PC-9 (cell line): ENCODE results near the gene LRRTM4. TPM values are rescaled to one million over a fixed set of nuclear protein-coding genes. Genes with fewer than 3 reads are reported as not detected.
A peak's percentile ranks its signal among the peaks of the same experiment; 100 is the strongest.

Source experiments
- BruUV-seq: library from RNA; stranded (reverse); fragments of 400-500 nt; replicated peaks from 2 replicates; lab custom pipeline; 2021; lab: Mats Ljungman, UMichigan
- CTCF ChIA-PET: fragments of 300-600 bp; sonication (Branson Sonifier 250); formaldehyde crosslinking; loops from one replicate; lab custom pipeline; 2022; ENCODE audit warnings: antibody characterized with exemption; lab: Charles Lee
- POLR2A ChIA-PET: fragments of 300-600 bp; sonication (Branson Sonifier 250); formaldehyde crosslinking; loops from one replicate; lab custom pipeline; 2022; ENCODE audit warnings: antibody characterized with exemption; ENCODE audit not compliant: unreplicated experiment; lab: Charles Lee
- DNase-seq, 2 experiments: peaks; one replicate each; pipeline versions ENCODE4 v3.0.0 to v3.0.0-alpha.2; 2015 to 2022; ENCODE audit warnings: mixed read lengths in 1 of 2
- H2AFZ ChIP-seq: fragments of 200-600 bp; sonication (generic); 2 replicates; pipeline ENCODE4 v1.8.1; 2017; ENCODE audit warnings: antibody characterized with exemption
- H3F3A ChIP-seq: fragments of 200-600 bp; sonication (generic); 2 replicates; pipeline ENCODE4 v1.8.1; 2017; ENCODE audit warnings: antibody characterized with exemption, mild to moderate bottlenecking, low read depth; ENCODE audit not compliant: insufficient read depth
- H3K27ac ChIP-seq: fragments of 200-600 bp; sonication (generic); 2 replicates; pipeline ENCODE4 v1.6.1; 2016; ENCODE audit warnings: mixed run types
- H3K27me3 ChIP-seq: fragments of 200-600 bp; sonication (generic); 2 replicates; pipeline ENCODE4 v1.6.1; 2016; ENCODE audit warnings: low read depth, mixed run types; ENCODE audit not compliant: insufficient read depth
- H3K36me3 ChIP-seq: fragments of 200-600 bp; sonication (generic); 2 replicates; pipeline ENCODE4 v1.6.1; 2016; ENCODE audit warnings: low read depth, mixed run types
- H3K4me1 ChIP-seq: fragments of 200-600 bp; sonication (generic); replicated peaks from 2 replicates; pipeline ENCODE4 v1.6.1; 2016; ENCODE audit warnings: mixed run types; ENCODE audit not compliant: insufficient read depth
- H3K4me2 ChIP-seq: fragments of 200-600 bp; sonication (generic); 2 replicates; pipeline ENCODE4 v1.6.1; 2017; ENCODE audit warnings: mixed run types
- H3K4me3 ChIP-seq: fragments of 200-600 bp; sonication (generic); 2 replicates; pipeline ENCODE4 v1.6.1; 2016; ENCODE audit warnings: mixed run types
- H3K79me2 ChIP-seq: fragments of 200-600 bp; sonication (generic); 2 replicates; pipeline ENCODE4 v1.6.1; 2017; ENCODE audit warnings: low read depth, mixed run types
- H3K9me2 ChIP-seq: fragments of 200-600 bp; sonication (generic); 2 replicates; pipeline ENCODE4 v1.8.1; 2017; ENCODE audit warnings: mild to moderate bottlenecking; ENCODE audit not compliant: insufficient read depth
- H3K9me3 ChIP-seq: fragments of 200-600 bp; sonication (generic); 2 replicates; pipeline ENCODE4 v1.8.1; 2016; ENCODE audit warnings: low read depth; ENCODE audit not compliant: insufficient read depth
- H4K20me1 ChIP-seq: fragments of 200-600 bp; sonication (generic); 2 replicates; pipeline ENCODE4 v1.8.1; 2017; ENCODE audit not compliant: insufficient read depth
- EZH2 ChIP-seq: fragments of 200-600 bp; sonication (generic); IDR thresholded peaks from 2 replicates; pipeline ENCODE4 v1.8.0; 2017; ENCODE audit warnings: antibody characterized with exemption, low read depth
- intact Hi-C: fragments of 100-400 bp; cut with micrococcal nuclease; formaldehyde crosslinking; loops from one replicate; pipeline ENCODE4 v1.10.0; 2022; ENCODE audit not compliant: unreplicated experiment
- total RNA-seq: library from RNA; stranded (reverse); gene quantifications from 2 replicates; pipeline ENCODE4 v1.2.3, GENCODE V29; 2021
- TF ChIP-seq, protein P1 (sequence below): fragments of 200-600 bp; sonication (generic); conservative IDR thresholded peaks from 2 replicates; pipeline ENCODE4 v1.6.1; 2017; ENCODE audit warnings: mixed run types, antibody characterized with exemption, mild to moderate bottlenecking, moderate library complexity

The LRRTM4 gene
- total RNA-seq, 1 experiment from 2014 or later = 2.2 TPM

DNA sequence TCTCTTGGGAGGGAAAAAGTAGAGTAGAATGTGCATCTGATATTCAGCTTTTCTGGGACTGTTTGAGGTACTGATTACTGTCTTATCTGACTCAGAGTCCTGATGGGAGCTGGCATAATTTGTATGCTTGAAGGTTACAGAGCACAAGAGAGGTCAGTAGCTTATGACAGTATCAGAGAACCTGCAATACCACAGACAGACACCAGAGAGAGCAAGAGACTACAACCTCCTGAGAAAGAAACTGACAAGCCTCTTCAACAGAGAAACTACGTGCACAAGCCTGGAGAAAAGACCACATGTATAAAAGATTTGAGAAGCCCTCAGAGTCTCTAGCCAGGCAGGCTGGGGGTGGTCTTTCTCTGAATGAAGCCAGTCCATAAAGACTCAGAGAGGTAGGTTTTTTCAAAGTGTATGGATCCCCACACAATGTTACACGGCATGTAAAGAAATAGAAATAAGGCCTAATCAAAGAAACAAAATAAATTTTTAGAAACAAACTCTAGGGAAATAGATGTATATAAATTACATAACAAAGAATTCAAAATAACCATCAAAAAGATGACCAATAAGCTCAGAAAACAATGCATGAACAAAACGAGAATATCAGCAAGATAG, 568.3 kb downstream of the LRRTM4 start:
- POLR2A ChIA-PET = no interaction called here
- Histone ChIP-seq H3K4me1 (no peaks in the 10 kb centered on the region), H3K4me2 (no peak overlapping the region), H3F3A (no peaks in the 10 kb centered on the region), H3K27ac (no peak overlapping the region), H4K20me1 (no peaks in the 10 kb centered on the region), H3K36me3 (no peaks in the 10 kb centered on the region), H3K4me3 (no peak overlapping the region), H3K27me3 (no peaks in the 10 kb centered on the region), H3K9me2 (peaks cover 3% of the 10 kb centered on the region; the same call in 1 of the 2 replicates), H3K9me3 (no peaks in the 10 kb centered on the region), H2AFZ (no peak overlapping the region), H3K79me2 (no peaks in the 10 kb centered on the region)
- CTCF ChIA-PET = interaction anchor here (0.6 kb wide), 1 partner anchor 1023 kb away, joined by 3 read pairs; no protein-coding TSS in a partner anchor
- DNase-seq = peak; percentile 13 to 43
- TF ChIP-seq, protein P1, sequence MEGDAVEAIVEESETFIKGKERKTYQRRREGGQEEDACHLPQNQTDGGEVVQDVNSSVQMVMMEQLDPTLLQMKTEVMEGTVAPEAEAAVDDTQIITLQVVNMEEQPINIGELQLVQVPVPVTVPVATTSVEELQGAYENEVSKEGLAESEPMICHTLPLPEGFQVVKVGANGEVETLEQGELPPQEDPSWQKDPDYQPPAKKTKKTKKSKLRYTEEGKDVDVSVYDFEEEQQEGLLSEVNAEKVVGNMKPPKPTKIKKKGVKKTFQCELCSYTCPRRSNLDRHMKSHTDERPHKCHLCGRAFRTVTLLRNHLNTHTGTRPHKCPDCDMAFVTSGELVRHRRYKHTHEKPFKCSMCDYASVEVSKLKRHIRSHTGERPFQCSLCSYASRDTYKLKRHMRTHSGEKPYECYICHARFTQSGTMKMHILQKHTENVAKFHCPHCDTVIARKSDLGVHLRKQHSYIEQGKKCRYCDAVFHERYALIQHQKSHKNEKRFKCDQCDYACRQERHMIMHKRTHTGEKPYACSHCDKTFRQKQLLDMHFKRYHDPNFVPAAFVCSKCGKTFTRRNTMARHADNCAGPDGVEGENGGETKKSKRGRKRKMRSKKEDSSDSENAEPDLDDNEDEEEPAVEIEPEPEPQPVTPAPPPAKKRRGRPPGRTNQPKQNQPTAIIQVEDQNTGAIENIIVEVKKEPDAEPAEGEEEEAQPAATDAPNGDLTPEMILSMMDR = peak; percentile 91
- TF ChIP-seq EZH2 = no peak
- intact Hi-C loops = no loop called here
- no TSS peak for BruUV-seq

GRCh38 chr2:76946631-76947145, 575.5 kb downstream of the LRRTM4 start:
- Histone ChIP-seq H3K36me3 (no peaks in the 10 kb centered on the region), H3F3A (no peaks in the 10 kb centered on the region), H3K4me2 (no peak overlapping the region), H3K79me2 (no peaks in the 10 kb centered on the region), H3K9me2 (no peaks in the 10 kb centered on the region), H2AFZ (no peak overlapping the region), H3K27ac (no peak overlapping the region), H3K4me3 (no peak overlapping the region), H3K27me3 (no peaks in the 10 kb centered on the region), H4K20me1 (no peaks in the 10 kb centered on the region), H3K9me3 (no peaks in the 10 kb centered on the region), H3K4me1 (no peaks in the 10 kb centered on the region)
- CTCF ChIA-PET = no interaction called here
- TF ChIP-seq, protein P1 = no peak
- TF ChIP-seq EZH2 = no peak
- DNase-seq = no peak
- POLR2A ChIA-PET = no interaction called here
- intact Hi-C loops = no loop called here
- no TSS peak for BruUV-seq

GRCh38 chr2:76940559-76940958, 581.6 kb downstream of the LRRTM4 start:
- BruUV-seq = no TSS peak
- ChIA-PET POLR2A (no interaction called here), CTCF (no interaction called here)
- Histone ChIP-seq H3K4me3 (no peak overlapping the region), H3F3A (no peaks in the 10 kb centered on the region), H3K27me3 (no peaks in the 10 kb centered on the region), H3K79me2 (no peaks in the 10 kb centered on the region), H3K9me2 (no peaks in the 10 kb centered on the region), H3K4me2 (no peak overlapping the region), H4K20me1 (no peaks in the 10 kb centered on the region), H3K36me3 (no peaks in the 10 kb centered on the region), H2AFZ (no peak overlapping the region), H3K4me1 (no peaks in the 10 kb centered on the region), H3K27ac (no peak overlapping the region), H3K9me3 (no peaks in the 10 kb centered on the region)
- no peak for DNase-seq
- intact Hi-C loops = no loop called here
- TF ChIP-seq, protein P1 = no peak
- TF ChIP-seq EZH2 = no peak
